Activated T-helper 2 cell treated with anti-CD3 and anti-CD28 coated beads, Interferon-gamma antibody, Interleukin-2, Interleukin-4, amounts not matched to agents 10 μg/mL and 5 μg/mL and 100 μg/mL, durations not matched to agents 14 hours and 24 hours and 36 hours (primary cell): ENCODE measurements around the gene FAM110D. TPM values are rescaled to one million over a fixed set of nuclear protein-coding genes. Genes with fewer than 3 reads are reported as not detected.

Experiments
- DNase-seq: peaks from one replicate; pipeline ENCODE4 v3.0.0; 2021; ENCODE audit warnings: low spot score
- H3K27ac Mint-ChIP-seq: one replicate; pipeline ENCODE4 v1.8.0; 2021; ENCODE audit warnings: mixed read lengths
- H3K27me3 Mint-ChIP-seq: one replicate; pipeline ENCODE4 v1.8.0; 2021; ENCODE audit warnings: low read depth, mixed read lengths
- H3K36me3 Mint-ChIP-seq: one replicate; pipeline ENCODE4 v1.8.0; 2021; ENCODE audit warnings: low read depth, mixed read lengths
- H3K4me1 Mint-ChIP-seq: one replicate; pipeline ENCODE4 v1.8.0; 2021; ENCODE audit warnings: low read depth, mixed read lengths
- H3K4me3 Mint-ChIP-seq: one replicate; pipeline ENCODE4 v1.8.0; 2021; ENCODE audit warnings: low read depth, mild to moderate bottlenecking, moderate library complexity, mixed read lengths
- H3K9me3 Mint-ChIP-seq: one replicate; pipeline ENCODE4 v1.8.0; 2021; ENCODE audit warnings: mixed read lengths
- intact Hi-C: fragments of 100-400 bp; cut with micrococcal nuclease; formaldehyde crosslinking; loops from one replicate; pipeline ENCODE4 v1.15.1; 2023
- total RNA-seq: library from RNA; stranded (reverse); gene quantifications from 2 replicates; pipeline ENCODE4 v1.2.3, GENCODE V29; 2022

FAM110D gene
- total RNA-seq, 1 donor from 2014 or later: not detected

- H3K4me3 Mint-ChIP-seq: peak within 1 kb of the TSS; percentile 92
- no peaks in the 10 kb centered on the region for H3K9me3 Mint-ChIP-seq
- peaks cover 20% of the 10 kb centered on the region for H3K4me1 Mint-ChIP-seq
- no peaks in the 10 kb centered on the region for H3K27me3 Mint-ChIP-seq
- peaks cover 3% of the 10 kb centered on the region for H3K36me3 Mint-ChIP-seq
- peak within 1 kb of the TSS; percentile 46 for H3K27ac Mint-ChIP-seq
- intact Hi-C loops: no loop called here
- no peak for DNase-seq
Observed at GRCh38 chr1:26171084-26172072, 12.5 kb downstream of the FAM110D start, which contains the start of gene ZNF593OS. ZNF593OS (minus strand) TSS chr1:26171832; CDS start chr1:26171661, 171 bp downstream.

DNA sequence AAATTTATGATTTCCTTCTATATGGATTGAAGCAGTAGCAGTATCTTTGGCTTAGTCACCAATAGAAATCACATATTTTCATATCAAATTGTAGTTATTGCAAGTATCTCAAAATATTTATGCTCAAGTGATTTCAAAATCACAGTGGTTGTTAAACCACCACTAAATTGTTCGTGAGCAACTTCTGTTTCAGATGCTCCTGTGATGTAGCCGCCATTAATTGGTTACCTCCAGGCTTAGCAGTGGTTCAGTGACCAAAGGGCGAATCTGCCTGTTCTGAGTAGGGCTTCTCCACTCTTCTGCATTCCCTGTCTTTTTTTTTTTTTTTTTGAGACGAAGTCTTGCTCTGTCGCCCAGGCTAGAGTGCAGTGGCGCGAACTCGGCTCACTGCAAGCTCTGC, 16.5 kb downstream of the FAM110D start:
- Mint-ChIP-seq H3K9me3 (no peaks in the 10 kb centered on the region), H3K4me3 (no peak overlapping the region), H3K27me3 (no peaks in the 10 kb centered on the region), H3K27ac (no peak overlapping the region), H3K36me3 (peaks cover 3% of the 10 kb centered on the region), H3K4me1 (peaks cover 11% of the 10 kb centered on the region)
- intact Hi-C loops: no loop called here
- DNase-seq: no peak

- Mint-ChIP-seq H3K4me1 (peaks cover 11% of the 10 kb centered on the region), H3K27me3 (no peaks in the 10 kb centered on the region), H3K27ac (no peak within 1 kb of the TSS), H3K9me3 (no peaks in the 10 kb centered on the region), H3K4me3 (peak within 1 kb of the TSS; percentile 70), H3K36me3 (no peaks in the 10 kb centered on the region)
- intact Hi-C loops: no loop called here
- DNase-seq: no peak
Observed at GRCh38 chr1:26177182-26177684, 18.4 kb downstream of the FAM110D start, which contains the start of gene CNKSR1. CNKSR1 (plus strand) TSS chr1:26177491; CDS start chr1:26177548, 57 bp downstream.

DNA sequence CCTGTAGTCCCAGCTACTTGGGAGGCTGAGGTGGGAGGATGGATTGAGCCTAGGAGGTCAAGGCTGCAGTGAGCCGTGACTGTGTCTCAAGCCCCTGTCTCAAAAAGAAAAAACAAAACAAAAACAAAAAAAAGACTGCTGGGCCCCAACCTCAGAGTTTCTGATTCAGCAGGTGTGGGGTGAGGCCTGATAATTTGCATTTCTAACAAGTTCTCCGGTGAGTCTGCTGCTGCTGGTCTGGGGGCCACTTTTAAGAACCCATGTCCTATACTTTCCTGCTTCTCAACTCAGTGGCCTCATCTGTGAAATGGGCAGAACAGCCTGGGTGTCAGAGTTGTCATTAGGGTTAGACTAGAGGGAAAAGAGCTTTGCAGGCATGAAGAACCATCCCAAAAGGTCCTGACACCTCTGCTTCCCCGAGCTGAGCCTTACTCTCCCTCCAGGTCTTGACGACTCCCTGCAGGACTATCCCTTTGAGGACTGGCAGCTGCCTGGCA, 21.2 kb downstream of the FAM110D start:
- Mint-ChIP-seq H3K4me1 (peaks cover 5% of the 10 kb centered on the region), H3K27me3 (no peaks in the 10 kb centered on the region), H3K36me3 (no peaks in the 10 kb centered on the region), H3K9me3 (no peaks in the 10 kb centered on the region), H3K27ac (no peak overlapping the region), H3K4me3 (no peak overlapping the region)
- DNase-seq: no peak
- intact Hi-C loops: no loop called here

DNA sequence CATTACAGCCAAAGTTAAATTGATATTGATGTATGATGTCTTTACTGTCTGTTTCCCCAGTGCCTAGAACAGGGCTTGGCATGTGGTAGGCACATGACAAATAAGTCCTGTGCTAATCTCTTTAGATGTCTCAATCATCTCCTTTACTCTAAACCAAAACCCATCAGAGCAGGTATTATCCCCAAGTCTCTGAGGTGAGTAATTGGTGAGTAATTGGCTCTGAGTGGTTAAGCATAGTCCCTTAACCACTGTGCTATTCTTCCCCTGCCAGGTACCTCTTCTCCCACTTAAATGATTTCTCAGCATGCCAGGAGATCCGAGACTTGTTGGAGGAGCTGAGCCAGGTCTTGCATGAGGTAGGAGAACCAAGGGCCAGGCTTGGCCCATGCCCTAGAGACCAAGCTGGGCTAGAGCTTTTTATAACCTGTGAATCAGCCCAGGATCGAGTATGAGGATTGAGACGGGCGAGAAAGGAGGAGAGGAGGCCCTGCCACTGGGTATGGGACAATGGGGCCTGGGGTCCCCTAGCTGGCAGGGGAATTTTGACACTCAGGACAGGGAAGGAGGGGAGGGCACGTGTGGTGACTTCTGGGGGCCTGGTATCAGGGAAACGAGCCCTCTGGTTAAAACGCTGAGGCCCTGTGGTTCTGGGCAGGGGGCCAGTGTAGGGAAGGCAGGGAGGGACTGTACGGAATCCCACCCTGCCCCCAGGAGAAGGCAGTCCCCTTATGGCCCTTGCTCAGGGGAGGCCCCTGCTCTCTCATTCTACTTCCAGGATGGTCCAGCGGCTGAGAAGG, 22.9 kb downstream of the FAM110D start:
- Mint-ChIP-seq H3K36me3 (no peaks in the 10 kb centered on the region), H3K9me3 (no peaks in the 10 kb centered on the region), H3K4me3 (no peak overlapping the region), H3K4me1 (peaks cover 5% of the 10 kb centered on the region), H3K27me3 (no peaks in the 10 kb centered on the region), H3K27ac (no peak overlapping the region)
- intact Hi-C loops: no loop called here
- no peak for DNase-seq

- Mint-ChIP-seq H3K4me3 (no peak overlapping the region), H3K4me1 (peaks cover 3% of the 10 kb centered on the region), H3K9me3 (no peaks in the 10 kb centered on the region), H3K27me3 (no peaks in the 10 kb centered on the region), H3K27ac (no peak overlapping the region), H3K36me3 (no peaks in the 10 kb centered on the region)
- intact Hi-C loops: no loop called here
- no peak for DNase-seq
Observed at GRCh38 chr1:26182383-26182696, 23.5 kb downstream of the FAM110D start.

GRCh38 chr1:26184086-26184485, 25.2 kb downstream of the FAM110D start:
- Mint-ChIP-seq H3K27me3 (no peaks in the 10 kb centered on the region), H3K9me3 (no peaks in the 10 kb centered on the region), H3K4me1 (peaks cover 3% of the 10 kb centered on the region), H3K4me3 (no peak overlapping the region), H3K27ac (no peak overlapping the region), H3K36me3 (no peaks in the 10 kb centered on the region)
- no peak for DNase-seq
- intact Hi-C loops: no loop called here

GRCh38 chr1:26184883-26185282, 26.0 kb downstream of the FAM110D start:
- no peak overlapping the region for H3K4me3 Mint-ChIP-seq
- no peaks in the 10 kb centered on the region for H3K36me3 Mint-ChIP-seq
- H3K4me1 Mint-ChIP-seq: peaks cover 3% of the 10 kb centered on the region
- no peaks in the 10 kb centered on the region for H3K27me3 Mint-ChIP-seq
- DNase-seq: no peak
- no peaks in the 10 kb centered on the region for H3K9me3 Mint-ChIP-seq
- H3K27ac Mint-ChIP-seq: no peak overlapping the region
- intact Hi-C loops: no loop called here

- no peak overlapping the region for H3K4me3 Mint-ChIP-seq
- intact Hi-C loops: no loop called here
- H3K27ac Mint-ChIP-seq: no peak overlapping the region
- peaks cover 9% of the 10 kb centered on the region for H3K4me1 Mint-ChIP-seq
- no peaks in the 10 kb centered on the region for H3K9me3 Mint-ChIP-seq
- no peaks in the 10 kb centered on the region for H3K36me3 Mint-ChIP-seq
- H3K27me3 Mint-ChIP-seq: no peaks in the 10 kb centered on the region
- DNase-seq: no peak
Observed at GRCh38 chr1:26187882-26188281, 29.0 kb downstream of the FAM110D start.

DNA sequence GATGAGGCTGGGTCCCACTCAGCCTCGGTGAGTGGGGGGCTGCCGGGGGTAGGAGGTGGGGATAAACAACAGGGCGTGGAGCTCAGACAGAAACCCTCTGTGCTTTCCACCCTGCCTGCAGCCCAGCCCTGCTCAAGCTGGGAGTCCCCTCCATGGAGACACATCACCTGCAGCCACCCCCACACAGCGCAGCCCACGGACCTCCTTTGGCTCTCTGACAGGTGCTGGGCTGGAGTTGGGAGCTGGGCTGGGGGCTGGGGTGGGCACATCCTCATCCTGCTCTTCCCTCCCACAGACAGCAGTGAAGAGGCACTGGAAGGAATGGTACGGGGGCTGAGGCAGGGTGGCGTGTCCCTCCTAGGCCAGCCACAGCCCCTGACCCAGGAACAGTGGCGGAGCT, 29.6 kb downstream of the FAM110D start:
- Mint-ChIP-seq H3K27ac (no peak overlapping the region), H3K9me3 (no peaks in the 10 kb centered on the region), H3K27me3 (no peaks in the 10 kb centered on the region), H3K4me1 (peaks cover 9% of the 10 kb centered on the region), H3K4me3 (no peak overlapping the region), H3K36me3 (no peaks in the 10 kb centered on the region)
- intact Hi-C loops: no loop called here
- DNase-seq: no peak

GRCh38 chr1:26189331-26189730, 30.5 kb downstream of the FAM110D start:
- Mint-ChIP-seq H3K27ac (no peak overlapping the region), H3K9me3 (no peaks in the 10 kb centered on the region), H3K36me3 (no peaks in the 10 kb centered on the region), H3K4me3 (no peak overlapping the region), H3K4me1 (peaks cover 15% of the 10 kb centered on the region), H3K27me3 (no peaks in the 10 kb centered on the region)
- no peak for DNase-seq
- intact Hi-C loops: no loop called here

DNA sequence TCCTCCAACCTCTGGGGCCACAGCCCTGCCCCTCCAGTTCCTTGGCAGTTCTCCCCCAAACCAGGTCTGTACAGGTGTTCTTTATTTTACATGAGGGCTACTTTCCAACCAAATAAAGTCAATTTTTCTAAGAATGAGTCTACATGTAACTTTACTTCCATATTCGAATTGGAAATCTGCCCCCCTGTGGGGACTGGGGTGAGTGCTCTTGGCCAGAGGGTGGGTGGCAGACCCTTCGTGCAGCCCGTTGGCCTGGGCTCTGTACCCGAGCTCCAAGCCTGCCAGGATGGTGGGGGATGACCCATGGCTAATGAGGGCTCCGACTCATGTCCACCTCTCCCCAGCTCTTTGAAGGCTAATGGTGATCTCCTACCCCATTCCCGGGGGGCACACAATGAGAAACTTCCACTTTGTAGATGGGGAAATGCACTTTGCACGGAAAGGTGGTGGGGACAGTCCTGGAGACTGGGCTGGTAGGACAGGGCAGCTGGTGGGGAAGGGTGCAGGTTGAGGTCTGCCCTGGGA, 30.9 kb downstream of the FAM110D start:
- Mint-ChIP-seq H3K27ac (no peak overlapping the region), H3K9me3 (no peaks in the 10 kb centered on the region), H3K4me3 (no peak overlapping the region), H3K4me1 (peaks cover 15% of the 10 kb centered on the region), H3K27me3 (no peaks in the 10 kb centered on the region), H3K36me3 (no peaks in the 10 kb centered on the region)
- no peak for DNase-seq
- intact Hi-C loops: no loop called here
